Kidney epithelial cell (primary cell): ENCODE results near the gene PPP2R2C. TPM values are rescaled to one million over a fixed set of nuclear protein-coding genes. Genes with fewer than 3 reads are reported as not detected.

Source experiments
- DNase-seq: peaks from one replicate; pipeline ENCODE4 v3.0.0-alpha.2; 2010; ENCODE audit warnings: low read depth
- H3K27me3 ChIP-seq: 2 replicates; pipeline ENCODE4 v1.6.0; 2011; ENCODE audit warnings: low read length; ENCODE audit not compliant: control insufficient read depth, insufficient read depth
- H3K36me3 ChIP-seq: 2 replicates; pipeline ENCODE4 v1.5.1; 2011; ENCODE audit warnings: low read length; ENCODE audit not compliant: control insufficient read depth, insufficient read depth
- H3K4me3 ChIP-seq: 2 replicates; pipeline ENCODE4 v1.5.1; 2011; ENCODE audit warnings: low read depth, mild to moderate bottlenecking, control low read depth, low read length
- total RNA-seq: library from RNA; depleted of rRNA; stranded (reverse); fragments of >200 nt; gene quantifications from 2 replicates; pipeline ENCODE4 v1.2.3, GENCODE V29; 2015
- TF ChIP-seq, protein P1 (sequence below): IDR thresholded peaks from 2 replicates; pipeline ENCODE4 v1.5.1; 2011; ENCODE audit warnings: mild to moderate bottlenecking, moderate library complexity, low read length, control low read depth, inconsistent platforms; ENCODE audit not compliant: insufficient read depth, poor library complexity, severe bottlenecking

Gene PPP2R2C
- total RNA-seq, 1 donor from 2014 or later = not detected

GRCh38 chr4:6327220-6327917 is 145.0 kb downstream of the PPP2R2C start:
- H3K27me3 ChIP-seq = peaks cover 23% of the 10 kb centered on the region
- DNase-seq = no peak

GRCh38 chr4:6326312-6327060 is 145.9 kb downstream of the PPP2R2C start:
- H3K27me3 ChIP-seq = peaks cover 23% of the 10 kb centered on the region
- no peaks in the 10 kb centered on the region for H3K36me3 ChIP-seq
- no peak for DNase-seq
- H3K4me3 ChIP-seq = no peak overlapping the region
- TF ChIP-seq, protein P1, sequence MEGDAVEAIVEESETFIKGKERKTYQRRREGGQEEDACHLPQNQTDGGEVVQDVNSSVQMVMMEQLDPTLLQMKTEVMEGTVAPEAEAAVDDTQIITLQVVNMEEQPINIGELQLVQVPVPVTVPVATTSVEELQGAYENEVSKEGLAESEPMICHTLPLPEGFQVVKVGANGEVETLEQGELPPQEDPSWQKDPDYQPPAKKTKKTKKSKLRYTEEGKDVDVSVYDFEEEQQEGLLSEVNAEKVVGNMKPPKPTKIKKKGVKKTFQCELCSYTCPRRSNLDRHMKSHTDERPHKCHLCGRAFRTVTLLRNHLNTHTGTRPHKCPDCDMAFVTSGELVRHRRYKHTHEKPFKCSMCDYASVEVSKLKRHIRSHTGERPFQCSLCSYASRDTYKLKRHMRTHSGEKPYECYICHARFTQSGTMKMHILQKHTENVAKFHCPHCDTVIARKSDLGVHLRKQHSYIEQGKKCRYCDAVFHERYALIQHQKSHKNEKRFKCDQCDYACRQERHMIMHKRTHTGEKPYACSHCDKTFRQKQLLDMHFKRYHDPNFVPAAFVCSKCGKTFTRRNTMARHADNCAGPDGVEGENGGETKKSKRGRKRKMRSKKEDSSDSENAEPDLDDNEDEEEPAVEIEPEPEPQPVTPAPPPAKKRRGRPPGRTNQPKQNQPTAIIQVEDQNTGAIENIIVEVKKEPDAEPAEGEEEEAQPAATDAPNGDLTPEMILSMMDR = no peak

More at GRCh38 chr4:6327220-6327917, 145.0 kb downstream of the PPP2R2C start:
- TF ChIP-seq, protein P1 = peak; percentile 90
- no peak overlapping the region for H3K4me3 ChIP-seq
- H3K36me3 ChIP-seq = no peaks in the 10 kb centered on the region

GRCh38 chr4:6325788-6326290 is 146.6 kb downstream of the PPP2R2C start:
- no peak overlapping the region for H3K4me3 ChIP-seq
- no peak for DNase-seq
- no peaks in the 10 kb centered on the region for H3K36me3 ChIP-seq
- H3K27me3 ChIP-seq = peaks cover 23% of the 10 kb centered on the region
- TF ChIP-seq, protein P1 = no peak

GRCh38 chr4:6324999-6325787 is 147.2 kb downstream of the PPP2R2C start:
- DNase-seq = no peak
- Histone ChIP-seq H3K4me3 (no peak overlapping the region), H3K27me3 (peaks cover 19% of the 10 kb centered on the region), H3K36me3 (no peaks in the 10 kb centered on the region)
- TF ChIP-seq, protein P1 = no peak

DNA sequence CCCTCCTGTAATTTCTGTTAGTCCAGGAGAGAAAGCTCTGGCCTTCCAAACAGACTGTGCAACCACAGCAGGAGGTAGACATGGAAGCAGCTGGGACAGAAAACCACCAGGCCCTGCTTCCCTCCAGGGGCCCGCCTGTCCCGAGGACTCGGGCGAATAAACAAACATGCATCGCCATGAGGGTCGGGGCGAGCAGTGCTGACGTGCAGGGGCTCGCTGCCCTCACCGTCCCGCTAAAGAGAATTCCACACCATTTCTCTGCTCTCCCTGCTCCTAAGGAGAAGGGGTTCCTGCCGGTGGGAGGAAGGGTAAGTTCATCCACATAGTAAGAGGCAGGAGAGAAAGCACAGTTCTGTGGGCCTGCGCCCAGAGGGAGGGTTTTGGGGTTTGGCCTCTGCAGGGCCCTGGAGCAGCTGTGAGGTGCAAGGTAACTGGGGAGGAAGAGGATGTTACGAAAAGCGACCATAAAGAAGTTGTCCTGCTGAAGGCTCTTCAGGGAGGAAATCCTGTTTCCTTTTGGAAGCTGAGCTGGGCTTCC is 147.9 kb downstream of the PPP2R2C start:
- H3K36me3 ChIP-seq = no peaks in the 10 kb centered on the region
- H3K4me3 ChIP-seq = no peak overlapping the region
- TF ChIP-seq, protein P1 = no peak
- peaks cover 19% of the 10 kb centered on the region for H3K27me3 ChIP-seq
- no peak for DNase-seq
